Measurements from ENCODE around the gene ALX4.

Gene ALX4

GRCh38 chr11:44335919-44336318 lies 26.0 kb upstream of the ALX4 start:
- DNase-seq (ENCODE audit: extremely low read depth in 1 of 2, low read depth in 1 of 2) = no peak

GRCh38 chr11:44335052-44335760 lies 25.3 kb upstream of the ALX4 start:
- DNase-seq (ENCODE audit: extremely low read depth in 1 of 2, low read depth in 1 of 2) = no peak

DNA sequence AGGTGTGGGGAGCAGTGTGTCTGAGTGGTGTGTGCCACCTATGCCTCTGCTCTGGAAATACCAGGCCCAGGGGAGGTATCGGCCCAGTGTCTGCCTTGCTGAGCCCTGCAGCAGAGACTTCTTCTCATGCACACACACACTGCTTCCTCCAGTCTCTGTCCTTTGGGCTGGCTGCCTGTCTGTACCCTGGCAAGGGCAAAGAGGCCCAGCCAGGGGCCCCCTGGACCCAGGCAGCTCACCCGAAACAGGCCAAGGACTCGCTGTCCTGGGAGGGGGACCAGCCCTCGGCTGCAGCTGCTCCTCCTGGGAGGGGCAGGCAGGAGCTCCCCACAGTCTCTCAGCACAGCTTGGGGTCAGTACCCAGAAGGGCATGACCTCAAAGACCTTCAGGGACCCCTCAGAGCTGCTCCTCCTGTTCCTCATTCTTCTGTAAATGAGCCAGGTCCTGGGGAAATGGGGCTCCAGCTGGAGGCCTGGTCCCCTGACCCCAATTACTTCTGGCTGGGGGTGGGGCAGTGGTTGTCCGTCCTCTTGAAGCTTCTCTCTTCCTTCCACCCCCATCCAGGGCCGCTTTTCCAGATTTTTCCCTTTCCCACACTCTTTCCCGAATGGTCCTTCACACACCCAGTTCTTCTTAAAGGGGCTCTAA lies 24.5 kb upstream of the ALX4 start:
- DNase-seq (ENCODE audit: extremely low read depth in 1 of 2, low read depth in 1 of 2) = no peak

DNA sequence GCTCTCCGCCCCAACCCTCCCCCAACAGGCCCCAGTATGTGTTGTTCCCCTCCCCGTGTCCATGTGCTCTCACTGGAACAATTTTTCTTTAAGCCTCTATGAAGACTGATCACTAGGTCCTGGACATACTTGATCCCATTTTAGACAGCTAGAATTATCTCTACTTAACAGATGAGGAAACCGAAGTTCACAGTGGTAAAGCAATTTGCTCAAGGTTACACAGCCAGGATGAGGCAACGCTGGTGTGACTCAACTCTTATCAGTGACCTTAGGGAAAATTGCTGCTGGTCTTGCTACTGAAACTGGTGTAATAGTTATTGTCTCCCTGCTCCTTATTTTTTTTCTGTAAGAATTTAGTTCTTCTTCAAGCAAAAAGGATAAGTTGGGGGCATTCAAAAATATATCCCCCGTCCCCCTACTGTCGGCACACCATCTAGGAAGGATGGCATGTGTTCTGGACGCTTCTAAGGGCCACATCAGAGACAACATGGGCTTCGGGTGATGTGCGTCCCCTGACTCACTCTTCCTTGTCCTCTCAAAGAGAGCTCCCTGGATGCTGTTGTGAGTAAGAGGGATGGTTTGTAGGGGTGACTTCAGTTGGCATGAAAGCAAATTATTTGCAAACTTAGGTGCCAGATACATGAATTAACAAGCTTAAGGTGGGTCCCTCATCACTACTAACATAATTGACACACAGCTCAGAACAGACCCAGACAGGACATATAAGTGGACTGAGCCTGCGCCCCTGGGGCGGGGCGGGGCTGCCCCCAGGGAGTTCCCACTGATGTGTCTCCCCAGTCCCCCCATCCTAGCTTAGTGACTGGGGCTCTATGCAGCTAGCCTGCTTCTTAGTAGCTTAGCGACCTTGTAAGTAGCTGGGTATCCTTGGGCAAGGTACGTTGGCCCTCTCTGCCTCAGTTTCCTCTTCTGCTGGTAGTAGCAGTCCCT lies 23.6 kb upstream of the ALX4 start:
- no peak for DNase-seq (ENCODE audit: extremely low read depth in 1 of 2, low read depth in 1 of 2)

DNA sequence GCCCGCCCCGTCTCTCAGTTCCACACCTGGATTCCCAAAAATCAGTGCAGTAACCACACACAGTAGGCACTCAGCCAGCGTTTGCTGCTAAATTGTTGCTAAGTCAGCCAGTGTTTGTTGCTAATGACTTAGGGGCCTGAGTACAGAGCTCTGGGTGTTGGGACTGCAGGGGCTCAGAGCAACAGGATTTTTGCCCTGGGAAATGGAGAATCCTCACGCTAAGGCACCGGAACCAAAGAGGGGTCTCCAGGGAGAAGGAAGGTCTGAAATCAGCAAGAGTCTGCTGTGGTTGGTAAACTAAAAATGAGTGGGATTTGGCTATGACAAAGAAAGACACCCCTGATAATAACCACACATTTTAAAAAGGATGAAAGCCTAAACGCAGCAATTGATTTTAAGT lies 22.7 kb upstream of the ALX4 start:
- DNase-seq (ENCODE audit: extremely low read depth in 1 of 2, low read depth in 1 of 2) = no peak

- DNase-seq (ENCODE audit: extremely low read depth in 1 of 2, low read depth in 1 of 2) = no peak
These were observed 19.7 kb upstream of the ALX4 start for GRCh38 chr11:44329472-44330230.

DNA sequence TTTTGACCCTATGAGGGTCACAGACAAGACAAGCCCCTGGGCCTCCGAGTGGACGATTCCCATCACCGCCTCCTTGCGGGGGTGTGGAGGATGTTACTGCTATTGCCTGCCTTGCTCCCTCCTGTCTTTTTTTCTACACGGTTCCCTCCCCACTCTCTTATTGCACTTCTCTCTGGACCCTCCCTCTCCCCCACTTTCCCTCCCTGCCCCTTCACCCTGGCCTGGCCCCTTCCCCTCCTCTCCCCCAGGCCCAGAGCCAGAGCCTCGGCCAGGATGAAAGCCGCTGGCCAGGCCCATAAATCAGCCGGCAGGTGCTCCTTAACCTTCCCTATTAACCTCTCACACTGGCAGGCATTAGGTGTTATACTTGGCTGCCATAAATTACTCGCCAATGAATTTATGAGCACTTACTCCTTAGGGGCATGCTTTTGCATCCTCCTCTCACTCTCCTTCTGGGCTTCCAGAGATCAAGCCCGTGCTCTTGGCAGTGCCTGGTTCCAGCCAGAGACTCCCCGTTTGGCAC lies 18.3 kb upstream of the ALX4 start:
- DNase-seq (ENCODE audit: extremely low read depth in 1 of 2, low read depth in 1 of 2) = no peak

GRCh38 chr11:44327730-44328129 lies 17.8 kb upstream of the ALX4 start:
- DNase-seq (ENCODE audit: extremely low read depth in 1 of 2, low read depth in 1 of 2) = no peak

DNA sequence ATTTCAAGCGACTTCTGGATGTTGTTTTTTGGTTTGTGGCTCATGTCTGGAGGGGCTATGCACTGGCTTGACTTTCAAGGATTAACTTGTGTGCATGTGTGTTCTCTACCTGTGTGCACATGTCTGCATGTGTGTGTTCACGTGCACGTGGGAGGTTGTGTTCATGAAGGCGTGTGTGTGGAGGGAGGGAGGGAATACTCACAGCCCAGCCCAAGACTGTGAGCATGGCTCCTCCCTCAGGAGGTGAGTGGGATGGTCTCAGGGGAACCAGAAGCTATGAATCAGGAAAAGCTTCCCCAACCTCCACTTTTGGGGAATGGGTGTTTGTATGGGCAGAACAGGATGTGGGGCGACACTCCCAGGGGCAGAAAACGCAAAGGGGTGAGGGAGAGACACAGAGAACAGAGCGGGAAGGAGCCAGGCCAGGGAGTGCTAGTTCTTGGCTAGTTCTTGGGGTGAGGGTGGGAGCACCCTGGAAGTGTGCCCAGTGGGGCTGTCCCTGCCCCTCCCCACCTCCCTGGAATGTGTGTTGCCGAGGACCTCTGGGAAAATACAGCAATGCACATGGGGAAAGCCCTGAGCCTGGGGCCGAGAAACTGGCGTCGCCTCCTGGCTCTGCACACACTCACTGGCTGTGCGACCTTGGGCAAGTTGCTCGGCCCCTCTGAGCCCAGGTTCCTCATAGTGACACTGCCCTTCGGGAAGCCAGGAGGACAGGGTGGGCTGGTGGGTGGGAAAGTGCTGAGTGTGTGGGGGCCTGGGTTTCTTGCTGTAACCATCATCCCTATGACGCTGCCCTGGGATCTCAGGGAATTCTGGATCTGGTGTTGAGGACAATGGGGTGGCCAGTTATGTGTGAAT lies 16.9 kb upstream of the ALX4 start:
- no peak for DNase-seq (ENCODE audit: extremely low read depth in 1 of 2, low read depth in 1 of 2)

DNA sequence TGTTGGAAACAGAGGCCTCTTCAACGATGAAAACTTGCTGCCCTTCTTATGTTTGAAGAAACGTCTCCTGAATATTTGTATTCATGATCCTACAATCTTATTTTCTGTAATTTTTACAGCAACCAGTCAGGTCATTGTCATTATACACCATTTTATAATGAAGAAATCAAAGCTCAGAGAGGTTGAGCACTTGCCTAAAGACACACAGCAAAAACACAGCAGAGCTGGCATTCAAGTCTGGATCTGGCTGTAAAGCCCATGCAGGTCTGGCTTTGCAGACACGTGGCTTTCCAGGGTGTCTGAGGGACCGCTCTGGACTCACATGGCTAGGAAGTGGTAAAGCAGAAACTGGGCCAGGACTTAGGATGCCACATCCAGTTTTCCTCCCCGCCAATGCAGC lies 15.8 kb upstream of the ALX4 start:
- no peak for DNase-seq (ENCODE audit: extremely low read depth in 1 of 2, low read depth in 1 of 2)

GRCh38 chr11:44324749-44325525 lies 15.0 kb upstream of the ALX4 start:
- DNase-seq (ENCODE audit: extremely low read depth in 1 of 2, low read depth in 1 of 2) = no peak

DNA sequence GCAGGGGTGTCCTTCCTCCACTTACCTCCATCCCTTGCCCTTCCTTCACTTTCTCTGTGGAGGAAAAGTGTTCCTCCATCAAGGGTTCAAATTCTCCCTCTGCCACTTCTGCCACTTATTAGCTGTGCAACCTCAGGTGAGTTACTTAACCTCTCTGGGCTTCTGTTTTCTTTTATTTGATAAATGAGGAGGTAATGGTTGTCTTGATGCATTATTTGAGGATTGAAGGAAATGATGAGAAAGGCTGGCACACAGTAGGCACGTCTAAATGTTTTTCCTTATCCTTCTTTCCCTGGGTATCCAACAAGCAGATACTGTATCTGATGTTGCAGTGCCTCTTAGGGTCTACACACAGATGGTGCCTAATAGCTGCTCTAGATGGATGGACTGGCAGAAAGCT lies 14.3 kb upstream of the ALX4 start:
- DNase-seq (ENCODE audit: extremely low read depth in 1 of 2, low read depth in 1 of 2) = no peak

GRCh38 chr11:44322243-44322642 lies 12.3 kb upstream of the ALX4 start:
- no peak for DNase-seq (ENCODE audit: extremely low read depth in 1 of 2, low read depth in 1 of 2)

DNA sequence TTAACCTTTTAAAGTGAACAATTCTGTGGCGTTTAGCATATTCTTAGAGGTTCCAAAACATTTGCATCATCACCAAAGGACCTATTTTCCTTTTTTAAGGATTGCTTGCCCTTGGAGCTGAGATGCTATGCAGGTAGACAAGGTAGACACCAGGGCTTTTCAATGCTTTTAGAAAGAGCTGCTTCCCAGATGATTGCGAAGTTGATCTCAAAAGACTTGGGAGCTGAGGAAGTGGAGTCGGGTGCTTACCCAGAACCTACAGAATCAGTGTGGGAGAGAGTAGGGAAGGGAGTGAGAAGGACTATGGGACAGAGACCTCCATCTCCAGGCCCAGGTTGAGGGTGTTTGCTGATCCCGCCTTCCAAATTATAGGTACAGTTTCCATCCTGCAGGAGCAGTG lies 11.1 kb upstream of the ALX4 start:
- DNase-seq (ENCODE audit: extremely low read depth in 1 of 2, low read depth in 1 of 2) = no peak

GRCh38 chr11:44320289-44320973 lies 10.5 kb upstream of the ALX4 start:
- no peak for DNase-seq (ENCODE audit: extremely low read depth in 1 of 2, low read depth in 1 of 2)

GRCh38 chr11:44319552-44320288 lies 9.8 kb upstream of the ALX4 start:
- no peak for DNase-seq (ENCODE audit: extremely low read depth in 1 of 2, low read depth in 1 of 2)

DNA sequence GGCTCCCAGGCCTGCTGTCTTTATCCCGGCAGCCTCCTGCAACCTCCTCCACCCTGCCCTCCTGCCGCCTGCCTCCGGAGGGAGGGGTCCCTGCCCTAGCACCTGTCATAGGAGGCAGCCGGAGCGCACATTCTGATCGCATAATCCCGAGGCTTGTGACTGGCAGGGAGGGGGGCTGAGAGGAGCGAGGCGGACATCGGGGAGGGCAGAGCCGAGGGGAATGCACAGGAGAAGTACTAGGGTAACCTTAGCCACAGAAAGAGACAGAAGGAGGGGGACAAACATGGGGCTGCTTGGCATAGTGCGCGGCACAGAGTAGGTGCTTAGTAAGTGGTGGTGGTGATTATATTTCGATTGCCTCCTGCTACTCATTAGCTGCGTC lies 9.2 kb upstream of the ALX4 start:
- DNase-seq (ENCODE audit: extremely low read depth in 1 of 2, low read depth in 1 of 2) = no peak

DNA sequence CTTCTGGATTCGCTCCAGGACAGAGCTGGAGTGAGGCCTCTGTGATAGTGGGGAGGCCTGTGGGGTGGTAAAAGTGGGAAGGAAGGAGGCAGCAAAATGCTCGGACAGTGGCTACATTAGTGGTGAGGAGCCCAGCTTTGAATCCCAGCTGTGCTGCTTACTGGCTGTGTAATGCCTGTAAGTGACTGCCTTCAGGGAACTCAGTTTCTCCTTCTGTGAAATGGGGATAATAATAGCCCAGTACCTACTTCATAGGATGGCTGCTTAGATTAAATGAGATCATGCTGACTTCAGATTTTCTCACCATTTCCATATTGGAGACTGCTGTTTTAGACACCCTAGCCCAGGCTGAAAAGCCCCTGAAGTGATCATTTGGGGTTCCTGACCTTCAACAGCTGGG lies 8.4 kb upstream of the ALX4 start:
- DNase-seq (ENCODE audit: extremely low read depth in 1 of 2, low read depth in 1 of 2) = no peak
